B cell (primary cell): Measurements from ENCODE around the gene CCDC60. TPM values are rescaled to one million over a fixed set of nuclear protein-coding genes. Genes with fewer than 3 reads are reported as not detected.

Experiments used
- ATAC-seq: fragments of 200-7000 bp; cut with Tn5 transposase; one replicate; pipeline ENCODE4 v1.10.0; 2021; ENCODE audit warnings: low read depth, mild to moderate bottlenecking, moderate number of reproducible peaks, moderate library complexity
- CTCF ChIA-PET: fragments of 350-600 bp; sonication (Branson Sonifier 250); formaldehyde crosslinking; loops from one replicate; lab custom pipeline; 2021; ENCODE audit warnings: antibody characterized with exemption, inconsistent platforms; lab: Charles Lee
- POLR2A ChIA-PET: fragments of 350-600 bp; sonication (Branson Sonifier 250); formaldehyde crosslinking; loops from one replicate; lab custom pipeline; 2021; ENCODE audit warnings: antibody characterized with exemption; lab: Charles Lee
- DNase-seq: peaks from one replicate; pipeline ENCODE4 v3.0.0; 2013
- H2AFZ ChIP-seq: 2 replicates; pipeline ENCODE4 v1.6.1; 2012; ENCODE audit warnings: mild to moderate bottlenecking, low read depth, low read length; ENCODE audit not compliant: insufficient read depth, poor library complexity, severe bottlenecking
- H3K27ac ChIP-seq, 2 donors: 1 replicate in 1 of 2; 2 replicates in 1 of 2; pipeline ENCODE4 v1.5.1; 2012 to 2013; ENCODE audit warnings: low read length in 2 of 2, mild to moderate bottlenecking in 2 of 2, moderate library complexity in 1 of 2
- H3K27me3 ChIP-seq, 4 experiments: fragments of 200-600 bp in 1 of 4; sonication (generic) in 1 of 4; replicated peaks in 1 of 4; 1 replicate in 2 of 4; 2 replicates in 2 of 4; pipeline versions ENCODE4 v1.6.1 to v1.7.0; 2013 to 2016; ENCODE audit warnings: low read length in 3 of 4, mild to moderate bottlenecking in 2 of 4, mixed read lengths in 1 of 4, moderate library complexity in 1 of 4; ENCODE audit not compliant: insufficient read depth in 4 of 4, control insufficient read depth in 3 of 4; ENCODE audit errors: control extremely low read depth in 1 of 4
- H3K36me3 ChIP-seq, 2 experiments: replicated peaks in 1 of 2; 1 replicate in 1 of 2; 2 replicates in 1 of 2; pipeline versions ENCODE4 v1.6.1 to v1.7.1; 2013; ENCODE audit warnings: low read length in 1 of 2; ENCODE audit not compliant: insufficient read depth in 2 of 2, control insufficient read depth in 1 of 2; ENCODE audit errors: control extremely low read depth in 1 of 2, extremely low read depth in 1 of 2
- H3K4me1 ChIP-seq, 2 donors: fragments of 200-600 bp in 1 of 2; sonication (generic) in 1 of 2; 1 replicate in 1 of 2; 2 replicates in 1 of 2; pipeline versions ENCODE4 v1.5.1 to v1.6.1; 2013 to 2017; ENCODE audit warnings: low read length in 2 of 2; ENCODE audit not compliant: control insufficient read depth in 2 of 2, insufficient read depth in 2 of 2
- H3K4me2 ChIP-seq: replicated peaks from 2 replicates; pipeline ENCODE3; 2012; ENCODE audit warnings: mild to moderate bottlenecking, low read depth, low read length; ENCODE audit not compliant: poor library complexity, severe bottlenecking
- H3K4me3 ChIP-seq, 5 experiments: fragments of 200-600 bp in 1 of 5; sonication (generic) in 1 of 5; 1 replicate in 3 of 5; 2 replicates in 2 of 5; pipeline versions ENCODE4 v1.5.1 to v1.7.0; 2011 to 2016; ENCODE audit warnings: low read length in 4 of 5, mild to moderate bottlenecking in 4 of 5, low read depth in 2 of 5, control low read depth in 1 of 5, moderate library complexity in 1 of 5; ENCODE audit not compliant: insufficient read depth in 1 of 5; ENCODE audit errors: control extremely low read depth in 1 of 5, extremely low read depth in 1 of 5
- H3K79me2 ChIP-seq: fragments of 200-600 bp; sonication (generic); one replicate; pipeline ENCODE4 v1.6.0; 2016; ENCODE audit warnings: low read length; ENCODE audit not compliant: control insufficient read depth, insufficient read depth
- H3K9ac ChIP-seq: fragments of 200-600 bp; sonication (generic); 2 replicates; pipeline ENCODE4 v1.6.1; 2017; ENCODE audit warnings: mild to moderate bottlenecking, low read length, moderate library complexity
- H3K9me3 ChIP-seq, 3 donors: one replicate each; pipeline versions ENCODE4 v1.6.1 to v1.7.1; 2013; ENCODE audit warnings: low read length in 2 of 3; ENCODE audit not compliant: control insufficient read depth in 2 of 3, insufficient read depth in 1 of 3; ENCODE audit errors: control extremely low read depth in 1 of 3
- H4K20me1 ChIP-seq: 2 replicates; pipeline ENCODE4 v1.6.0; 2012; ENCODE audit warnings: mild to moderate bottlenecking, low read length; ENCODE audit not compliant: insufficient read depth, control insufficient read depth, poor library complexity, severe bottlenecking
- H3K27ac Mint-ChIP-seq: one replicate; pipeline ENCODE4 v1.8.0; 2021; ENCODE audit warnings: mixed read lengths
- H3K27me3 Mint-ChIP-seq: one replicate; pipeline ENCODE4 v1.8.0; 2021; ENCODE audit warnings: mixed read lengths
- H3K4me1 Mint-ChIP-seq: one replicate; pipeline ENCODE4 v1.8.0; 2021; ENCODE audit warnings: mixed read lengths
- H3K4me3 Mint-ChIP-seq: one replicate; pipeline ENCODE4 v1.8.0; 2021; ENCODE audit warnings: mixed read lengths
- H3K9me3 Mint-ChIP-seq: one replicate; pipeline ENCODE4 v1.8.0; 2022; ENCODE audit warnings: mixed read lengths; ENCODE audit not compliant: insufficient read depth
- EZH2 ChIP-seq: IDR thresholded peaks from 2 replicates; pipeline ENCODE4 v1.6.1; 2012; ENCODE audit warnings: borderline replicate concordance, low read depth, mild to moderate bottlenecking, moderate library complexity, low read length; ENCODE audit not compliant: insufficient read depth, poor library complexity, severe bottlenecking
- WGBS: methylation state at CpG from one replicate; pipeline ENCODE4 v1.1.5; 2013; ENCODE audit warnings: missing lambda C conversion rate; ENCODE audit not compliant: insufficient coverage; 5-methylcytosine and 5-hydroxymethylcytosine counted together
- intact Hi-C: fragments of 100-400 bp; cut with micrococcal nuclease; formaldehyde crosslinking; loops from one replicate; pipeline ENCODE4 v1.10.0; 2022
- polyA plus RNA-seq: library from polyadenylated mRNA; depleted of rRNA; stranded (reverse); fragments of >200 nt; gene quantifications from 2 replicates; pipeline ENCODE4 v1.2.3, GENCODE V29; 2012
- total RNA-seq, 2 donors: library from RNA; stranded (reverse); fragments of 120-200 nt in 1 of 2; gene quantifications; 1 replicate in 1 of 2; 2 replicates in 1 of 2; pipeline versions ENCODE4 v1.2.3 to v1.2.4, GENCODE V29; 2013 to 2022
- TF ChIP-seq, protein P1 (sequence below): fragments of 200-600 bp; IDR thresholded peaks from one replicate; pipeline ENCODE4 v1.8.0; 2022; ENCODE audit warnings: antibody characterized with exemption, mild to moderate bottlenecking

The CCDC60 gene
- total and polyA plus RNA-seq, 2 donors (not counting 1 experiment from before 2014, with no cell fraction given): not detected

GRCh38 chr12:119457271-119457670 lies 122.7 kb downstream of the CCDC60 start:
- no peaks in the 10 kb centered on the region for H3K79me2 ChIP-seq
- no peaks in the 10 kb centered on the region for H3K9me3 Mint-ChIP-seq
- TF ChIP-seq, protein P1, sequence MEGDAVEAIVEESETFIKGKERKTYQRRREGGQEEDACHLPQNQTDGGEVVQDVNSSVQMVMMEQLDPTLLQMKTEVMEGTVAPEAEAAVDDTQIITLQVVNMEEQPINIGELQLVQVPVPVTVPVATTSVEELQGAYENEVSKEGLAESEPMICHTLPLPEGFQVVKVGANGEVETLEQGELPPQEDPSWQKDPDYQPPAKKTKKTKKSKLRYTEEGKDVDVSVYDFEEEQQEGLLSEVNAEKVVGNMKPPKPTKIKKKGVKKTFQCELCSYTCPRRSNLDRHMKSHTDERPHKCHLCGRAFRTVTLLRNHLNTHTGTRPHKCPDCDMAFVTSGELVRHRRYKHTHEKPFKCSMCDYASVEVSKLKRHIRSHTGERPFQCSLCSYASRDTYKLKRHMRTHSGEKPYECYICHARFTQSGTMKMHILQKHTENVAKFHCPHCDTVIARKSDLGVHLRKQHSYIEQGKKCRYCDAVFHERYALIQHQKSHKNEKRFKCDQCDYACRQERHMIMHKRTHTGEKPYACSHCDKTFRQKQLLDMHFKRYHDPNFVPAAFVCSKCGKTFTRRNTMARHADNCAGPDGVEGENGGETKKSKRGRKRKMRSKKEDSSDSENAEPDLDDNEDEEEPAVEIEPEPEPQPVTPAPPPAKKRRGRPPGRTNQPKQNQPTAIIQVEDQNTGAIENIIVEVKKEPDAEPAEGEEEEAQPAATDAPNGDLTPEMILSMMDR: no peak
- no peak for TF ChIP-seq EZH2
- no peak overlapping the region for H3K9ac ChIP-seq
- no peaks in the 10 kb centered on the region for H3K27me3 ChIP-seq
- H3K27ac Mint-ChIP-seq: no peak overlapping the region
- H3K36me3 ChIP-seq: no peaks in the 10 kb centered on the region
- no peak for ATAC-seq
- CTCF ChIA-PET: no interaction called here
- intact Hi-C loops: no loop called here
- no peaks in the 10 kb centered on the region for H3K4me1 Mint-ChIP-seq
- no peak for DNase-seq
- H3K27me3 Mint-ChIP-seq: peaks cover 14% of the 10 kb centered on the region
- H3K4me1 ChIP-seq: no peaks in the 10 kb centered on the region
- no CpG with 5 or more reads among the region's 2 CpGs for WGBS
- no peak overlapping the region for H2AFZ ChIP-seq
- H3K4me2 ChIP-seq: no peak overlapping the region
- no peak overlapping the region for H3K4me3 ChIP-seq
- H3K4me3 Mint-ChIP-seq: no peak overlapping the region
- POLR2A ChIA-PET: no interaction called here
- no peaks in the 10 kb centered on the region for H3K9me3 ChIP-seq
- no peaks in the 10 kb centered on the region for H4K20me1 ChIP-seq
- H3K27ac ChIP-seq: no peak overlapping the region

DNA sequence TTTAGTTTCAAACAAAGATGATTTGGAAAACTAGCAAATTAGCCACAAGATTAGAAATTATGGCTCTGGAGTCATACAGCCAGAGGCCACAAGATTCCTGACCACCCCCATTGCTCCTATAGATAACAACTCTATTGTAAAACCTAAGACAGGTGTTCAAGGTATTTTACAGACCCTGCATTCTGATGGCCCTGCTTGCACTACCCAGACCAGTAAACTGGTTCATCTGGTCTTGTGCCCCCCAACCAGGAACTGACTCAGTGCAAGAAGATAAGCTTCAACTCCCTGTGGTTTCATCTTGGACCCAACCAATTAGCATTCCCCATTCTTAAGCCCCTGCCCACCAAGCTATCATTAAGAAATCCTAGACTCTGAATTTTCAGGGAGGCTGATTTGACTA lies 125.0 kb downstream of the CCDC60 start:
- Mint-ChIP-seq H3K4me3 (no peak overlapping the region), H3K4me1 (no peaks in the 10 kb centered on the region), H3K9me3 (no peaks in the 10 kb centered on the region), H3K27me3 (peaks cover 16% of the 10 kb centered on the region), H3K27ac (no peak overlapping the region)
- Histone ChIP-seq H4K20me1 (no peaks in the 10 kb centered on the region), H3K9me3 (no peaks in the 10 kb centered on the region), H3K9ac (no peak overlapping the region), H3K4me3 (no peak overlapping the region), H3K27me3 (no peaks in the 10 kb centered on the region), H3K36me3 (no peaks in the 10 kb centered on the region), H3K79me2 (no peaks in the 10 kb centered on the region), H3K27ac (no peak overlapping the region), H3K4me1 (no peaks in the 10 kb centered on the region), H3K4me2 (no peak overlapping the region), H2AFZ (no peak overlapping the region)
- no peak for ATAC-seq
- POLR2A ChIA-PET: no interaction called here
- TF ChIP-seq, protein P1: no peak
- no peak for TF ChIP-seq EZH2
- CTCF ChIA-PET: no interaction called here
- intact Hi-C loops: no loop called here
- no peak for DNase-seq
